GM19099 (cell line): ENCODE data around the gene RNASEH2B.

Experiments
- POLR2A ChIP-seq: IDR thresholded peaks from 3 replicates; pipeline ENCODE4 v1.6.1; 2011; ENCODE audit warnings: low read depth; ENCODE audit not compliant: insufficient read length; ENCODE audit errors: extremely low read depth

RNASEH2B gene

GRCh38 chr13:50950849-50951248 lies 41.3 kb downstream of the RNASEH2B start:
- TF ChIP-seq POLR2A = no peak

- no peak for TF ChIP-seq POLR2A
Observed at GRCh38 chr13:50951366-50951765, 41.8 kb downstream of the RNASEH2B start.

GRCh38 chr13:50955241-50955640 lies 45.6 kb downstream of the RNASEH2B start:
- no peak for TF ChIP-seq POLR2A

GRCh38 chr13:50955798-50956197 lies 46.2 kb downstream of the RNASEH2B start:
- no peak for TF ChIP-seq POLR2A

GRCh38 chr13:50957620-50958019 lies 48.0 kb downstream of the RNASEH2B start:
- no peak for TF ChIP-seq POLR2A

GRCh38 chr13:50969691-50970090 lies 60.1 kb downstream of the RNASEH2B start:
- no peak for TF ChIP-seq POLR2A

GRCh38 chr13:50970956-50971355 lies 61.4 kb downstream of the RNASEH2B start:
- no peak for TF ChIP-seq POLR2A

- no peak for TF ChIP-seq POLR2A
Observed at GRCh38 chr13:50974268-50974667, 64.7 kb downstream of the RNASEH2B start.

- no peak for TF ChIP-seq POLR2A
Observed at GRCh38 chr13:50979187-50979586, 69.6 kb downstream of the RNASEH2B start.

GRCh38 chr13:50981686-50982085 lies 72.1 kb downstream of the RNASEH2B start:
- TF ChIP-seq POLR2A = no peak

- no peak for TF ChIP-seq POLR2A
Observed at GRCh38 chr13:50989476-50989875, 79.9 kb downstream of the RNASEH2B start.

- no peak for TF ChIP-seq POLR2A
Observed at GRCh38 chr13:50990065-50990817, 80.7 kb downstream of the RNASEH2B start.

GRCh38 chr13:50990818-50991506 lies 81.4 kb downstream of the RNASEH2B start:
- no peak for TF ChIP-seq POLR2A

- TF ChIP-seq POLR2A = no peak
Observed at GRCh38 chr13:50991579-50992521, 82.3 kb downstream of the RNASEH2B start.

- TF ChIP-seq POLR2A = no peak
Observed at GRCh38 chr13:50993371-50993770, 83.8 kb downstream of the RNASEH2B start.
